ENCODE data around the gene GGTLC2. TPM values are rescaled to one million over a fixed set of nuclear protein-coding genes. Genes with fewer than 3 reads are reported as not detected.

The GGTLC2 gene
- total and polyA plus RNA-seq, 8 donors = not detected

DNA sequence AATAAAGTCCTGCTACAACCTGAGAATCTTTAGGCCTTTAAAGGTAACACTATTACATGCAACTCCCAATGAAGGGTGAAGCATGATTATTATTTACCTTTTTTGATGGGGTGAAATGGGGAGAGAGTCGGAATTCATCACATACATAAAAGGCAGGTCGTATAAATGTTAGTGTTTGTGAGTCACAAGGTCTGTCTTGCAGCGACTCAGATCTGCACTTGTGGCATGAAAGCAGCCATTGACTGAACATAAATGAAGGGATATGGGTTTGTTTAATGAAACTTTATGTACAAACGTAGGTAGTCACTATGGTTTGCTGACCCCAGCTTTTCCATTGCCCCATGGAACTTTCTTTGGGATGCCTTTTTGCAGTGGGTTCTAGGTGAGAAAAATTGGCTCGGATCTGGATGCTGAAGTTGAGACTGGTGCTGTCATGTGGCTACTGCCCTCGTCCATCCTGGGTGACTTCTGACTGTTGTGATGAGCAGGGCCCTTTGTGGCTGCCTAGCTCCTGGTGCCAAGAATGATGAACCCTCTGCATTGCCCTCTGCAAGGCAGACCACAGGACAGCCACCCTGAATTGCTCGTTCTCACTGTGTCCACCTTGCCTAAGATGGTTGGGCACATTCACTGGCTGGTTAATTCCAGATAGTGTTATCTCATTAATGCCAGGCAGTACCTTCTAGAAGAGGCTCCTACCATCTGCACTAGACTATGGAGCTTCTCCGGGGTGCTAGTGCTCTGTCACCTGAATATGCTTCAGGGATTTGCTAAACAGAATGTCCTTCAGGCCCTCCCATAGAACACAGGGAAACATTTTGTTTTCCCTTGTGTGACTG lies 11.3 kb downstream of the GGTLC2 start:
- Histone ChIP-seq H3K4me3 (no peak overlapping the region), H3K27ac (no peak overlapping the region), H3K27me3 (peaks cover 0 to 11% (median 8%) of the 10 kb centered on the region in 3 donors), H3K36me3 (no peaks in the 10 kb centered on the region), H3K4me1 (no peaks in the 10 kb centered on the region), H3K9me3 (no peaks in the 10 kb centered on the region)
- intact Hi-C loops (cut with DNase I; ENCODE audit: low total_unique reads) = no loop called here
- no peak for DNase-seq
- TF ChIP-seq POLR2A (IDR thresholded peaks at IDR 0.05) (no peak), EP300 (IDR thresholded peaks at IDR 0.05) (no peak), POLR2AphosphoS5 (IDR thresholded peaks at IDR 0.05) (no peak)
- TF ChIP-seq, protein P1, sequence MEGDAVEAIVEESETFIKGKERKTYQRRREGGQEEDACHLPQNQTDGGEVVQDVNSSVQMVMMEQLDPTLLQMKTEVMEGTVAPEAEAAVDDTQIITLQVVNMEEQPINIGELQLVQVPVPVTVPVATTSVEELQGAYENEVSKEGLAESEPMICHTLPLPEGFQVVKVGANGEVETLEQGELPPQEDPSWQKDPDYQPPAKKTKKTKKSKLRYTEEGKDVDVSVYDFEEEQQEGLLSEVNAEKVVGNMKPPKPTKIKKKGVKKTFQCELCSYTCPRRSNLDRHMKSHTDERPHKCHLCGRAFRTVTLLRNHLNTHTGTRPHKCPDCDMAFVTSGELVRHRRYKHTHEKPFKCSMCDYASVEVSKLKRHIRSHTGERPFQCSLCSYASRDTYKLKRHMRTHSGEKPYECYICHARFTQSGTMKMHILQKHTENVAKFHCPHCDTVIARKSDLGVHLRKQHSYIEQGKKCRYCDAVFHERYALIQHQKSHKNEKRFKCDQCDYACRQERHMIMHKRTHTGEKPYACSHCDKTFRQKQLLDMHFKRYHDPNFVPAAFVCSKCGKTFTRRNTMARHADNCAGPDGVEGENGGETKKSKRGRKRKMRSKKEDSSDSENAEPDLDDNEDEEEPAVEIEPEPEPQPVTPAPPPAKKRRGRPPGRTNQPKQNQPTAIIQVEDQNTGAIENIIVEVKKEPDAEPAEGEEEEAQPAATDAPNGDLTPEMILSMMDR (IDR thresholded peaks at IDR 0.05) = no peak
- 60 to 75% (median 72%) methylated on average over 8 of the region's 8 CpGs for WGBS, 5 donors

DNA sequence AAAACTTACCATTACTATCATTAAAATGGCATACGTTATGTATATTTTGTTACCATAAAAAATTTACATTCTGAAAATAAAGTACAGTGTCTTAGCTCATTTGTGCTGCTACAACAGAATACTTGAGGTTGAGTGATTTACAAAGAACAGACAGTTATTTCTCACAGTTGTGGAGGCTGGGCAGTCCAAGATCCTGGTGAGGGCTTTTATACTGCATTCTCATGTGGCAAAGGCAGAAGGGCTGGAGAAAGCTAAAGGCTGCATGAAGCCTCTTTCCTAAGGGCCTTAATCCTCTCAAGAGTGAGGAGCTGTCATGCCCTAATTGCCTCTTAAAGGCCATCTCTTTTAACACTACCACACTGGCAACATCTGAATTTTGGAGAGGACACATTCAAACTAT lies 13.3 kb downstream of the GGTLC2 start:
- TF ChIP-seq POLR2A (IDR thresholded peaks at IDR 0.05) (no peak), POLR2AphosphoS5 (IDR thresholded peaks at IDR 0.05) (no peak), EP300 (IDR thresholded peaks at IDR 0.05) (no peak)
- TF ChIP-seq, protein P1 (IDR thresholded peaks at IDR 0.05) = no peak
- Histone ChIP-seq H3K4me1 (no peaks in the 10 kb centered on the region), H3K36me3 (no peaks in the 10 kb centered on the region), H3K9me3 (no peaks in the 10 kb centered on the region), H3K27me3 (peaks cover 0 to 8% (median 4%) of the 10 kb centered on the region in 3 donors), H3K27ac (no peak overlapping the region), H3K4me3 (no peak overlapping the region)
- intact Hi-C loops (cut with DNase I; ENCODE audit: low total_unique reads) = no loop called here
- DNase-seq = no peak
- WGBS, 5 donors = 57 to 94% (median 89%) methylated on average over 1 of the region's 1 CpG

DNA sequence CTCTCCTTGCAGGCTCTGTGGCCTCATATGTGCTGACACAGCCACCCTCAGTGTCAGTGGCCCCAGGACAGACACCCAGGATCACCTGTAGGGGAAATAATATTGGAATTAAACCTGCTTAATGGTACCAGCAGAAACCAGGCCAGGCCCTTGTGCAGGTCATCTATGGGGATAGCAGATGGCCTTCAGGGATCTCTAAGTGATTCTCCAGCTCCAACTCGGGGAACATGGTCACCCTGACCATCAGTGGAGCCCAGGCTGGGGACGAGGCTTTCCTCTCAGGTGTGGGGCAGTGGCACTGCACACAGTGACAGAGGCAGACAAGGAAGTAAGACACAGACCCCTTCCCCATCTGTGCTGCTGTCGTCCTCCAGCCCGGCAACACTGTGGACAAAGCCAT lies 16.9 kb downstream of the GGTLC2 start:
- Histone ChIP-seq H3K36me3 (no peaks in the 10 kb centered on the region), H3K4me1 (no peaks in the 10 kb centered on the region), H3K4me3 (no peak overlapping the region), H3K9me3 (no peaks in the 10 kb centered on the region), H3K27ac (no peak overlapping the region), H3K27me3 (peaks cover 0 to 7% (median 4%) of the 10 kb centered on the region in 3 donors)
- TF ChIP-seq EP300 (IDR thresholded peaks at IDR 0.05) (no peak), POLR2A (IDR thresholded peaks at IDR 0.05) (no peak), POLR2AphosphoS5 (IDR thresholded peaks at IDR 0.05) (no peak)
- TF ChIP-seq, protein P1 (IDR thresholded peaks at IDR 0.05) = no peak
- no peak for DNase-seq
- 61 to 73% (median 72%) methylated on average over 2 to 4 of the region's 4 CpGs for WGBS, 5 donors
- intact Hi-C loops (cut with DNase I; ENCODE audit: low total_unique reads) = no loop called here

DNA sequence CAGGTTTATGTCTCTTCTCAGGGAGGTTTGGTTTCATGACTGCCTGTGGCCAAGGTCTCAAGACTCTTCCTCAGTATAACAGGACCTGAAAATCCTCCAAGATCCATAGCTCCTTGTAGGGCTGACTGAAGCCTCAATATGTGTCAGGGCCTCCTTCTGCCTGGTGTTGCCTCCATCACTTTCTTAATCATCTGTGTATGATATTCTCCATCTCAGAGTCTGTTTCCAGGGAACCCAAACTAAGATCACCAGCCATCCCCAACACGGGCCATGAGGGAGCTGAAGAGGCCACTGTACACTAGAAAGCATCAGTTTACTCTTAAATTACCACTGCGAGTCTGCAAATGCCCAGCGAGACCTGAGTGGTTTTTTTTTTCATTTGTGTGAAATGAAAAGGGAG lies 17.7 kb downstream of the GGTLC2 start:
- H3K27ac ChIP-seq = no peak overlapping the region
- DNase-seq = no peak
- WGBS, 5 donors = 69 to 86% (median 82%) methylated on average over 3 of the region's 3 CpGs
- no peaks in the 10 kb centered on the region for H3K36me3 ChIP-seq
- TF ChIP-seq POLR2AphosphoS5 (IDR thresholded peaks at IDR 0.05) (no peak), EP300 (IDR thresholded peaks at IDR 0.05) (no peak), POLR2A (IDR thresholded peaks at IDR 0.05) (no peak)
- TF ChIP-seq, protein P1 (IDR thresholded peaks at IDR 0.05) = no peak
- no peaks in the 10 kb centered on the region for H3K9me3 ChIP-seq
- H3K4me1 ChIP-seq = no peaks in the 10 kb centered on the region
- intact Hi-C loops (cut with DNase I; ENCODE audit: low total_unique reads) = no loop called here
- peaks cover 0 to 5% (median 0%) of the 10 kb centered on the region in 3 donors for H3K27me3 ChIP-seq
- no peak overlapping the region for H3K4me3 ChIP-seq

Data from stomach (tissue), 9 donors.